RCC 7860 (cell line): Measurements from ENCODE around the gene RHOT2.
A peak's percentile ranks its signal among the peaks of the same experiment; 100 is the strongest.

Experiments used
- DNase-seq: peaks from one replicate; pipeline ENCODE4 v3.0.0-alpha.2; 2015; ENCODE audit warnings: low spot score
- FAIRE-seq: peaks from 2 replicates; lab custom pipeline; 2012; peaks lifted over from hg19 to GRCh38; lab: Jason Lieb, UNC

The RHOT2 gene

GRCh38 chr16:712740-713250 is 44.9 kb downstream of the RHOT2 start:
- peak; percentile 96 for FAIRE-seq
- peak; percentile 98 for DNase-seq

GRCh38 chr16:714079-714478 is 46.1 kb downstream of the RHOT2 start:
- DNase-seq (peak; percentile 46), FAIRE-seq (no peak)

DNA sequence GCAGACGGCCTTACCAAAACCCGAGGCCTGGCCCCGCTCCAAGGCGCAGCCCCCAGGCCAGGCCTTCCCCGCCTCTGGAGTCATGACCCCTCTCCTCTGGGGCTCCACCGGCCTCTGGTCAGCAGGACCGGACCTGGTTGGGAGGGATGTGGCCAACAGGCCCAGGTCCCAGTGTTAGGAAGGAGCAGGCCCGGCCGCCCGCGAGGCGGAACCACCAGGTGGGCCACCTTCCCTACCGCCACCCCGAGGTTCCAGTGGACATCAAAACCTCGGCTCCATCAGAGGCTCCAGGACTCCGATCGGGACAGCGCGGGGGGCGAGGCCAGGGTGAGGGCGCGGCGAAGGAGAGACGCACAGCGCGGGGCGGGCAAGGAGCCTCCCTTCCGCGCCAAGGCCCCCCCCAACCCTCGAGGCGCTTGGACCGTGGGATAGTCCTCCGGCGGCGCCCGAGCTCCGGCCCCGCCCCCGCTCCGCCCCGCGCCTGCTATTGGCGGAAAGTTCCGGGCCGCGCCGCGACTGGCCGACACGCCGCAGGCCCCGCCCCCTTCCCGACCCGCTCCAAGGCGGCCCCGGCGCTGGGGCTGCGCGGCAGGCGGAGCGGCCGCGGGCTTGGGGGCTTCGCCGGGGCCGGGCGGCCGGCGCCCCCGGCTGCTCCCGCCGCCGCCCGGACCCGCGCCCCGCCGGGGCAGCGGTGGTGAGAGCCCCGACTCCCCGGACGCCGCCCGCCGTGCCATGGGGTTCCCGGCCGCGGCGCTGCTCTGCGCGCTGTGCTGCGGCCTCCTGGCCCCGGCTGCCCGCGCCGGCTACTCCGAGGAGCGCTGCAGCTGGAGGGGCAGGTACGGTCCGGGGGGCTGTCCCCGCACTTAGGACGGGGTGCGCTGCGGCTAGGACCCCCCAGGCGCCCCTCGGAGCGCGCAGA is 46.9 kb downstream of the RHOT2 start, which contains the start of gene METRN:
TSS of gene METRN (plus strand) at position 561 of the 919 bp plus-strand sequence. CDS start at position 733, 172 bp downstream.
- DNase-seq = peak; percentile 71

DNA sequence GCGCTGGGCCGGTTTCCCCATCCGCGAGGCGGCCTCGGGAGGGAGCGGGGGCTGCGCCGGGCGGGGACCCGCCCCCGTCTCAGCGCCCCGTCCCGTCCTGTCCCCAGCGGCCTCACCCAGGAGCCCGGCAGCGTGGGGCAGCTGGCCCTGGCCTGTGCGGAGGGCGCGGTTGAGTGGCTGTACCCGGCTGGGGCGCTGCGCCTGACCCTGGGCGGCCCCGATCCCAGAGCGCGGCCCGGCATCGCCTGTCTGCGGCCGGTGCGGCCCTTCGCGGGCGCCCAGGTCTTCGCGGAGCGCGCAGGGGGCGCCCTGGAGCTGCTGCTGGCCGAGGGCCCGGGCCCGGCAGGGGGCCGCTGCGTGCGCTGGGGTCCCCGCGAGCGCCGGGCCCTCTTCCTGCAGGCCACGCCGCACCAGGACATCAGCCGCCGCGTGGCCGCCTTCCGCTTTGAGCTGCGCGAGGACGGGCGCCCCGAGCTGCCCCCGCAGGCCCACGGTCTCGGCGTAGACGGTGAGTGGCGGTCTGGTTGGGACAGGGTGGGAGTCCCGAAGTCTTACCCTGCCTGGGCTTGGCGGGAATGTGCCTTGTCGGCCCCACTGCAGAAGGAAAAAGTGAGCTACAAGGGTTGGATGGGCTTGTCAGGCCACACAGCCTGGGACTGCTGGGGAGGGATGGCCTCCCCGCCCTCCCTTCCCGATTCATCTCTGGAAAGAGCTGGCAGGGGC is 47.7 kb downstream of the RHOT2 start:
- FAIRE-seq (no peak), DNase-seq (no peak)

More for the DNA sequence above, 46.9 kb downstream of the RHOT2 start, which contains the start of gene METRN:
- FAIRE-seq = no peak

- FAIRE-seq (no peak), DNase-seq (peak; percentile 69)
Observed at GRCh38 chr16:716200-716568, 48.3 kb downstream of the RHOT2 start.

DNA sequence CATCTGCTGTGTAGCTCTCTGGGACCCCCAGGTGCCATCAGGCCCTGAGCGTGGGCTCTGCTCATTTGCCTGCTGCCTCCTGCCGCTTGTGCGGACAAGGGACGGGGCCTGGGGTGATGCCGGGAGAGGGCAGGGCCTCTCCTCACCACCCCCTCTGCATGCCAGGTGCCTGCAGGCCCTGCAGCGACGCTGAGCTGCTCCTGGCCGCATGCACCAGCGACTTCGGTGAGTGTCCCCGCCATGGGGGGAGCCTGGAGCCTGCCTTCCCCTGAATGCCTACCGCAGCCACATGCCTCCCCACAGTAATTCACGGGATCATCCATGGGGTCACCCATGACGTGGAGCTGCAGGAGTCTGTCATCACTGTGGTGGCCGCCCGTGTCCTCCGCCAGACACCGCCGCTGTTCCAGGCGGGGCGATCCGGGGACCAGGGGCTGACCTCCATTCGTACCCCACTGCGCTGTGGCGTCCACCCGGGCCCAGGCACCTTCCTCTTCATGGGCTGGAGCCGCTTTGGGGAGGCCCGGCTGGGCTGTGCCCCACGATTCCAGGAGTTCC is 48.9 kb downstream of the RHOT2 start:
- DNase-seq (no peak), FAIRE-seq (no peak)

GRCh38 chr16:717450-718245 is 49.7 kb downstream of the RHOT2 start:
- FAIRE-seq = no peak

DNA sequence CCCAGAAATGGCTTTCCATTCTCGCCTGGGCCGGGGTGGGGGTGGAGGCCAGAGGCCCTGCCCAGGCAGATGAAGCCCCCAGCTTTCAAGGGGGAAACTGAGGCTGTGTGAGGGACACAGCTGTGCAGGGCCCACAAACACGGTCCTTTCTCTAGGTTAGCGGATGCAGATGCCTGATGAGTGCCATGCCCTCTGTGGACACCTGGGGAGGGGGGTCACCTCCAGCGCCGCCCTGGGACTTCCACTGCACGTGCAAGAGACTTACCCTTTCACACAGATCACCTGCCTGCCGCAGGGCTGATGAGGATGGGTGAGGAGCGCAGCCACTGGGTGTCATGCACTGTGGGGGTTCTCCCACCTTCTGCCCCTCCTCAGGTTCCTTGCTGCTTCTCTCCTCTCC is 50.5 kb downstream of the RHOT2 start:
- no peak for FAIRE-seq

More at GRCh38 chr16:717450-718245, 49.7 kb downstream of the RHOT2 start:
- DNase-seq = no peak

DNA sequence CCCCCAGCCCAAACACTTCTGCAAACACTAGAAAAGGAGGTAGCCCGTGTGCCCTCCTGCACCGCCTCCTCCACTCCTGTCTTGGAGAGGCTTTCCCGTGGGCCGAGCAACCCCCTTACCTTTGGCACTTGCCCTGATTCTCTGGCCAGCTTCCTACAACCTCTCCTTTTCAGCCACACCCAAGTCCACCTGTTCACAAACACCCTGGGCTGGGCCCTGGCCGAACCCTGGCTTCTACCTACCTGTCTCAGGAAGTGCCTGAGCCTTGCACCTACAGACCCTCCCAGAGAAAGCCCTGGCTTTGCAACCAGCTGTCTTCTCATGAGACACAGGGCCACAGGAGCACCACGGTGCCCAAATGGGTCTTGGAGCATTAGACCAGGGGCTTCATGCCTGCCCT is 51.0 kb downstream of the RHOT2 start:
- DNase-seq = no peak
- FAIRE-seq = no peak

More for the DNA sequence above, 50.5 kb downstream of the RHOT2 start:
- DNase-seq = no peak

DNA sequence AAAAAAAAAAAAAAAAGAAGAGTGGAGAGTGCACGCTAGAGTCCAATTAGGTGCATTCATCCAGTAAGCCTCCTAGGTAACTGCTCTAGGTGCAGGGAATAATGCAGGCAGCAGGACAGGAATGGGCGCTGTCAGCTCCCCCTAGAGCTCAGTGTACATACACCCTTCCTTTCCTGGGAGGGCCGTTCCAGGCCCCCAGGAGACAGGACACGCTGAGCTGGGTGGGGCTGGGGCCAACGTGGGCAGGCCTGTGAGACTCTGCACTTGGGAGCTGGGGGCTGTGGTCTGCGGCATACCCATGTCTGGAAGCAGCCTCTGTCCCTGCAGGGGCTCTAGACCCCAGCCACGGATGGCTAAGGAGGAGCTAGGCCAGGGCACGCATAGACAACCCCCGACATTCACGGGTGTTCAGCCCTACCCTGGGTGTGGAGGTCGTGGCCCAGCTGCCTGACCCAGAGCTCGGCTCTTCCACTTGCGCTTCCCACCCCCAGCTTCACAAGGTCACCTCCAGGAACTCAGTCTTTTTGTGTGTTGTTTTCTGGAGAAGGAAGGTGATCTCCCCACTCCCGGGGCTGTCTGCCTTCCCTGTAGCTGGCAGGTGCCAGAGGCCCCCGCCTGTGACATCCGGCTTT is 52.0 kb downstream of the RHOT2 start:
- no peak for FAIRE-seq
- peak; percentile 41 for DNase-seq

- FAIRE-seq = peak; percentile 50
Observed at GRCh38 chr16:720447-720989, 52.6 kb downstream of the RHOT2 start.

GRCh38 chr16:720990-721764 is 53.2 kb downstream of the RHOT2 start, which contains the start of gene ANTKMT:
ANTKMT (plus strand) TSS chr16:721146; CDS start chr16:721275, 129 bp downstream.
- DNase-seq (peak; percentile 57), FAIRE-seq (no peak)

More at GRCh38 chr16:720447-720989, 52.6 kb downstream of the RHOT2 start:
- peak; percentile 76 for DNase-seq

DNA sequence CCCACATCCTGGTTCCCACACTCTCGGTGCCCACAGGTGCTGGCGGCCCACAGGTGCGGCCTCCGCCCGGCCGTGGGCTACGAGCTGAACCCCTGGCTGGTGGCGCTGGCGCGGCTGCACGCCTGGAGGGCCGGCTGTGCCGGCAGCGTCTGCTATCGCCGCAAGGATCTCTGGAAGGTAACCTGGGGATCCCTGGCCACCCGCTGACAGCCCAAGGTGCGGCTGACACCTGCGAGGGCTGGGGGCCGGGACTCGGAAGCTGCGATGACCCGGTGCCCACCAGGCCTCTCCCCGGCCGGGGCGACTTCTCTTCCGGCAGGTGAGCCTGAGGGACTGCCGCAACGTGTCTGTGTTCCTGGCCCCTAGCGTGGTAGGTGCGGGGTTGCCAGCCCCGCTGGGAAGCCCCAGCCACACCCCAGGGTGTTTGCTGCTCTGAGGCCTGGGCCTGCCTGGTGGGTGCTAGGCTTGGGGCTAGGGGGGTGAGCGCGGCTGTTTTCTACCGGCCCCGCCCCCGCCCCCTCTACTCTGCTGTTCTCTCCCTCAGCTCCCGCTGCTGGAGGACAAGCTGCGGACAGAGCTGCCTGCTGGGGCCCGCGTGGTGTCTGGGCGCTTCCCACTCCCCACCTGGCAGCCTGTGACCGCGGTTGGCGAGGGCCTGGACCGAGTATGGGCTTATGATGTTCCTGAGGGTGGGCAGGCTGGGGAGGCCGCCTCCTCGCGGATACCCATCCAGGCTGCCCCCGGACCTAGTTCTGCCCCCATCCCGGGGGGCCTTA is 54.0 kb downstream of the RHOT2 start:
- FAIRE-seq = no peak
- DNase-seq = no peak

- no peak for DNase-seq
- no peak for FAIRE-seq
Observed at GRCh38 chr16:722835-723633, 55.1 kb downstream of the RHOT2 start.

- FAIRE-seq = no peak
- no peak for DNase-seq
Observed at GRCh38 chr16:723695-724094, 55.8 kb downstream of the RHOT2 start.
